ENCODE results near the gene CFL1.

- TF ChIP-seq REST (IDR thresholded peaks at IDR 0.05; ENCODE audit: low read depth, low read length) (no peak), CTCF (IDR thresholded peaks at IDR 0.05) (no peak), CHD2 (IDR thresholded peaks at IDR 0.05; ENCODE audit: low read length, partially characterized antibody) (no peak), SMC3 (IDR thresholded peaks at IDR 0.05; ENCODE audit: low read depth, low read length) (no peak), TCF12 (IDR thresholded peaks at IDR 0.05) (no peak), MAX (IDR thresholded peaks at IDR 0.05; ENCODE audit: low read depth) (no peak), NFIC (IDR thresholded peaks at IDR 0.05; ENCODE audit: borderline replicate concordance) (no peak), NRF1 (IDR thresholded peaks at IDR 0.05; ENCODE audit: low read depth, low read length) (no peak), EZH2phosphoT487 (IDR thresholded peaks at IDR 0.05; ENCODE audit: borderline replicate concordance, low read depth) (no peak)
Observed at GRCh38 chr11:65895482-65895981, 37.6 kb upstream of the CFL1 start.

Data from SK-N-SH (cell line).